ENCODE measurements around the gene DBX1. TPM values are rescaled to one million over a fixed set of nuclear protein-coding genes. Genes with fewer than 3 reads are reported as not detected.

DBX1 gene
- total RNA-seq, 2 donors from 2014 or later: not detected

GRCh38 chr11:20111871-20112270, 48.4 kb downstream of the DBX1 start:
- Mint-ChIP-seq H3K9me3 (no peaks in the 10 kb centered on the region), H3K36me3 (ENCODE audit: low read depth) (peaks cover 62% of the 10 kb centered on the region), H3K27me3 (ENCODE audit: insufficient read depth) (no peaks in the 10 kb centered on the region), H3K4me3 (no peak overlapping the region), H3K27ac (peak overlapping the region; percentile 75), H3K4me1 (peaks cover 3% of the 10 kb centered on the region)
- no peak for TF ChIP-seq CTCF (conservative IDR thresholded peaks at IDR 0.05)
- Histone ChIP-seq H3K27me3 (ENCODE audit: control insufficient read depth, insufficient read depth, low read length, poor library complexity, severe bottlenecking) (no peaks in the 10 kb centered on the region), H3K4me3 (ENCODE audit: low read length) (no peak overlapping the region), H3K36me3 (ENCODE audit: control insufficient read depth, insufficient read depth, low read length) (peaks cover 14% of the 10 kb centered on the region), H3K27ac (ENCODE audit: low read depth, low read length) (peak overlapping the region; percentile 4), H3K9me3 (ENCODE audit: control insufficient read depth, low read length) (no peaks in the 10 kb centered on the region), H3K4me1 (ENCODE audit: control insufficient read depth, insufficient read depth, low read length) (no peaks in the 10 kb centered on the region), H3K9ac (ENCODE audit: extremely low read depth, low read length, poor library complexity, severe bottlenecking) (no peak overlapping the region)
- WGBS, 2 experiments (ENCODE audit: insufficient coverage in 1 of 2, insufficient read length in 1 of 2): 81% methylated on average over 1 of the region's 1 CpG; no CpG with 5 or more reads in 1 of the 2 experiments
- no peak for DNase-seq

- peak; percentile 92 for DNase-seq
- Histone ChIP-seq H3K27me3 (ENCODE audit: control insufficient read depth, insufficient read depth, low read length, poor library complexity, severe bottlenecking) (no peaks in the 10 kb centered on the region), H3K9me3 (ENCODE audit: control insufficient read depth, low read length) (no peaks in the 10 kb centered on the region), H3K27ac (ENCODE audit: low read depth, low read length) (no peak overlapping the region), H3K4me1 (ENCODE audit: control insufficient read depth, insufficient read depth, low read length) (no peaks in the 10 kb centered on the region), H3K36me3 (ENCODE audit: control insufficient read depth, insufficient read depth, low read length) (peaks cover 14% of the 10 kb centered on the region), H3K9ac (ENCODE audit: extremely low read depth, low read length, poor library complexity, severe bottlenecking) (no peak overlapping the region), H3K4me3 (ENCODE audit: low read length) (no peak overlapping the region)
- TF ChIP-seq CTCF (conservative IDR thresholded peaks at IDR 0.05): peak; percentile 94
- H3K27ac Mint-ChIP-seq: no peak overlapping the region
- no peaks in the 10 kb centered on the region for H3K27me3 Mint-ChIP-seq (ENCODE audit: insufficient read depth)
- peaks cover 62% of the 10 kb centered on the region for H3K36me3 Mint-ChIP-seq (ENCODE audit: low read depth)
- 26 to 43% methylated on average over 5 to 8 of the region's 8 CpGs for WGBS, 2 experiments (ENCODE audit: insufficient coverage in 1 of 2, insufficient read length in 1 of 2)
- peaks cover 3% of the 10 kb centered on the region for H3K4me1 Mint-ChIP-seq
- H3K9me3 Mint-ChIP-seq: no peaks in the 10 kb centered on the region
- no peak overlapping the region for H3K4me3 Mint-ChIP-seq
Measured at GRCh38 chr11:20110908-20111669, 49.2 kb downstream of the DBX1 start.

GRCh38 chr11:20109731-20110445, 50.4 kb downstream of the DBX1 start:
- Histone ChIP-seq H3K36me3 (ENCODE audit: control insufficient read depth, insufficient read depth, low read length) (peaks cover 20% of the 10 kb centered on the region), H3K27ac (ENCODE audit: low read depth, low read length) (no peak overlapping the region), H3K9me3 (ENCODE audit: control insufficient read depth, low read length) (no peaks in the 10 kb centered on the region), H3K9ac (ENCODE audit: extremely low read depth, low read length, poor library complexity, severe bottlenecking) (no peak overlapping the region), H3K4me3 (ENCODE audit: low read length) (no peak overlapping the region), H3K27me3 (ENCODE audit: control insufficient read depth, insufficient read depth, low read length, poor library complexity, severe bottlenecking) (no peaks in the 10 kb centered on the region), H3K4me1 (ENCODE audit: control insufficient read depth, insufficient read depth, low read length) (no peaks in the 10 kb centered on the region)
- H3K36me3 Mint-ChIP-seq (ENCODE audit: low read depth): peaks cover 64% of the 10 kb centered on the region
- no peak for DNase-seq
- TF ChIP-seq CTCF (conservative IDR thresholded peaks at IDR 0.05): no peak
- H3K4me3 Mint-ChIP-seq: no peak overlapping the region
- no peak overlapping the region for H3K27ac Mint-ChIP-seq
- H3K4me1 Mint-ChIP-seq: peaks cover 3% of the 10 kb centered on the region
- no peaks in the 10 kb centered on the region for H3K27me3 Mint-ChIP-seq (ENCODE audit: insufficient read depth)
- no peaks in the 10 kb centered on the region for H3K9me3 Mint-ChIP-seq
- WGBS, 2 experiments (ENCODE audit: insufficient coverage in 1 of 2, insufficient read length in 1 of 2): 92 to 96% methylated on average over 6 to 9 of the region's 9 CpGs

Other genes with a start within 250 kb of the DBX1 start
- gene HTATIP2, start 203.2 kb upstream of the DBX1 start, total RNA-seq: 10 to 100 TPM; 52.5 to 66.6 TPM
- 10 to 100 TPM; 26.2 to 27.1 TPM for gene PRMT3, start 227.2 kb upstream of the DBX1 start, total RNA-seq